ACHN (cell line): ENCODE results near the gene APEX1.

Experiments
- DNase-seq: peaks from one replicate; pipeline ENCODE4 v3.0.0-alpha.2; 2015
- in situ Hi-C: cut with HindIII; loops from 2 replicates; pipeline ENCODE4 v1.10.0; 2017; ENCODE audit warnings: low sequenced_read_pairs, low pct_ligation_motif_present, low pct_unique_long_range_greater_than_20kb

Gene APEX1

GRCh38 chr14:20454516-20455354 is at the start of gene APEX1, which contains the start of gene OSGEP:
Gene APEX1 (plus strand): TSS chr14:20455226. CDS start chr14:20455646, 420 bp downstream.
Gene OSGEP (minus strand): TSS chr14:20454812. CDS start chr14:20454683, 129 bp downstream.
- in situ Hi-C loops: no loop called here
- peak; percentile 97 for DNase-seq

- in situ Hi-C loops: no loop called here
- no peak for DNase-seq
Observed at GRCh38 chr14:20409226-20409625, 45.8 kb upstream of the APEX1 start.

GRCh38 chr14:20412411-20412810 is 42.6 kb upstream of the APEX1 start:
- in situ Hi-C loops: no loop called here

GRCh38 chr14:20412876-20413743 is 41.9 kb upstream of the APEX1 start, which contains the start of gene TEP1:
Gene TEP1 (minus strand): TSS chr14:20413501. CDS start chr14:20408439, 5,062 bp downstream.
- DNase-seq: peak; percentile 83
- in situ Hi-C loops: no loop called here

More at GRCh38 chr14:20412411-20412810, 42.6 kb upstream of the APEX1 start:
- DNase-seq: no peak

GRCh38 chr14:20413744-20414082 is 41.3 kb upstream of the APEX1 start:
- peak; percentile 38 for DNase-seq
- in situ Hi-C loops: no loop called here

GRCh38 chr14:20415782-20416206 is 39.2 kb upstream of the APEX1 start:
- peak; percentile 63 for DNase-seq
- in situ Hi-C loops: no loop called here

- in situ Hi-C loops: no loop called here
- DNase-seq: no peak
Observed at GRCh38 chr14:20416223-20416622, 38.8 kb upstream of the APEX1 start.

- in situ Hi-C loops: no loop called here
Observed at GRCh38 chr14:20417250-20418186, 37.5 kb upstream of the APEX1 start.

GRCh38 chr14:20418501-20418909 is 36.5 kb upstream of the APEX1 start:
- in situ Hi-C loops: no loop called here
- DNase-seq: no peak

More at GRCh38 chr14:20417250-20418186, 37.5 kb upstream of the APEX1 start:
- no peak for DNase-seq

GRCh38 chr14:20419419-20419818 is 35.6 kb upstream of the APEX1 start:
- in situ Hi-C loops: no loop called here
- no peak for DNase-seq

- DNase-seq: no peak
- in situ Hi-C loops: no loop called here
Observed at GRCh38 chr14:20421267-20421666, 33.8 kb upstream of the APEX1 start.

GRCh38 chr14:20422886-20423285 is 32.1 kb upstream of the APEX1 start:
- in situ Hi-C loops: no loop called here
- DNase-seq: no peak

- DNase-seq: no peak
- in situ Hi-C loops: no loop called here
Observed at GRCh38 chr14:20424851-20425250, 30.2 kb upstream of the APEX1 start.

GRCh38 chr14:20427231-20428009 is 27.6 kb upstream of the APEX1 start:
- peak; percentile 70 for DNase-seq
- in situ Hi-C loops: no loop called here

- no peak for DNase-seq
- in situ Hi-C loops: no loop called here
Observed at GRCh38 chr14:20428010-20428365, 27.0 kb upstream of the APEX1 start.

- in situ Hi-C loops: no loop called here
- DNase-seq: no peak
Observed at GRCh38 chr14:20428802-20429201, 26.2 kb upstream of the APEX1 start.

- DNase-seq: no peak
- in situ Hi-C loops: no loop called here
Observed at GRCh38 chr14:20429801-20430669, 25.0 kb upstream of the APEX1 start.
